GM23338 (cell line): Measurements from ENCODE around the gene ITGA3. TPM values are rescaled to one million over a fixed set of nuclear protein-coding genes. Genes with fewer than 3 reads are reported as not detected.

Experiments
- ATAC-seq: fragments of 200-7000 bp; cut with Tn5 transposase; 3 replicates; pipeline ENCODE4 v1.9.1; 2020
- DNase-seq: peaks from one replicate; pipeline ENCODE4 v3.0.0-alpha.2; 2015; ENCODE audit warnings: low spot score
- H2AFZ ChIP-seq: fragments of 200-600 bp; sonication (generic); 2 replicates; pipeline ENCODE4 v1.8.0; 2016; ENCODE audit warnings: antibody characterized with exemption, mild to moderate bottlenecking, moderate library complexity
- H3F3A ChIP-seq: fragments of 200-600 bp; sonication (generic); replicated peaks from 2 replicates; pipeline ENCODE4 v1.8.0; 2017; ENCODE audit warnings: antibody characterized with exemption, mixed run types, low read depth
- H3K27ac ChIP-seq: fragments of 200-600 bp; sonication (generic); 2 replicates; pipeline ENCODE4 v1.6.1; 2016; ENCODE audit warnings: low read depth
- H3K27me3 ChIP-seq: fragments of 200-600 bp; sonication (generic); 2 replicates; pipeline ENCODE4 v1.8.0; 2016; ENCODE audit warnings: mild to moderate bottlenecking, mixed run types, moderate library complexity; ENCODE audit not compliant: insufficient read depth
- H3K36me3 ChIP-seq: fragments of 200-600 bp; sonication (generic); 2 replicates; pipeline ENCODE4 v1.8.0; 2016; ENCODE audit warnings: mild to moderate bottlenecking; ENCODE audit not compliant: insufficient read depth
- H3K4me1 ChIP-seq: fragments of 200-600 bp; sonication (generic); 2 replicates; pipeline ENCODE4 v1.8.0; 2016; ENCODE audit warnings: mild to moderate bottlenecking, moderate library complexity; ENCODE audit not compliant: insufficient read depth
- H3K4me2 ChIP-seq: fragments of 200-600 bp; sonication (generic); 2 replicates; pipeline ENCODE4 v1.7.1; 2017; ENCODE audit warnings: mixed run types
- H3K4me3 ChIP-seq: fragments of 200-600 bp; sonication (generic); 2 replicates; pipeline ENCODE4 v1.6.1; 2016; ENCODE audit warnings: mixed run types
- H3K79me2 ChIP-seq: fragments of 200-600 bp; sonication (generic); replicated peaks from 2 replicates; pipeline ENCODE4 v1.8.0; 2017; ENCODE audit warnings: mild to moderate bottlenecking; ENCODE audit not compliant: insufficient read depth
- H3K9me2 ChIP-seq: fragments of 200-600 bp; sonication (generic); 2 replicates; pipeline ENCODE4 v1.8.0; 2017; ENCODE audit not compliant: insufficient read depth
- H4K20me1 ChIP-seq: fragments of 200-600 bp; sonication (generic); replicated peaks from 2 replicates; pipeline ENCODE4 v1.8.0; 2017; ENCODE audit warnings: mild to moderate bottlenecking; ENCODE audit not compliant: insufficient read depth
- H3K27ac Mint-ChIP-seq: 2 replicates; pipeline ENCODE4 v1.8.0; 2020; ENCODE audit warnings: inconsistent platforms, mild to moderate bottlenecking, moderate library complexity, mixed read lengths
- H3K27me3 Mint-ChIP-seq: 3 replicates; pipeline ENCODE4 v1.8.0; 2022; ENCODE audit warnings: low read depth, mild to moderate bottlenecking, moderate library complexity, mixed read lengths, inconsistent platforms; ENCODE audit not compliant: insufficient read depth, poor library complexity
- H3K36me3 Mint-ChIP-seq: 3 replicates; pipeline ENCODE4 v1.8.0; 2021; ENCODE audit warnings: low read depth, mild to moderate bottlenecking, inconsistent platforms, moderate library complexity, mixed read lengths
- H3K4me1 Mint-ChIP-seq: 3 replicates; pipeline ENCODE4 v1.8.0; 2020; ENCODE audit warnings: mild to moderate bottlenecking, inconsistent platforms, mixed read lengths
- H3K4me3 Mint-ChIP-seq: 3 replicates; pipeline ENCODE4 v1.8.0; 2021; ENCODE audit warnings: moderate library complexity, mild to moderate bottlenecking, inconsistent platforms, mixed read lengths
- H3K9me3 Mint-ChIP-seq: 3 replicates; pipeline ENCODE4 v1.8.0; 2020; ENCODE audit warnings: moderate library complexity, mild to moderate bottlenecking, inconsistent platforms, mixed read lengths
- CREB1 ChIP-seq: fragments of 250-450 bp; sonication (Bioruptor Pico); IDR thresholded peaks from 2 replicates; pipeline ENCODE4 v1.5.0; 2020; ENCODE audit warnings: low read depth, mild to moderate bottlenecking, moderate library complexity
- CTCF ChIP-seq, 2 experiments: fragments of 200-600 bp in 1 of 2; sonication (generic) in 1 of 2; conservative IDR thresholded peaks; 2 replicates each; pipeline versions ENCODE4 v1.5.1 to v1.6.1; 2016 to 2017; ENCODE audit warnings: antibody characterized with exemption in 2 of 2, low read depth in 2 of 2, mild to moderate bottlenecking in 2 of 2, moderate library complexity in 1 of 2
- ETS1 ChIP-seq: IDR thresholded peaks from 2 replicates; pipeline ENCODE4 v1.6.1; 2016; ENCODE audit warnings: antibody characterized with exemption
- EZH2 ChIP-seq: fragments of 200-600 bp; sonication (generic); IDR thresholded peaks from one replicate; pipeline ENCODE4 v1.8.0; 2017; ENCODE audit warnings: antibody characterized with exemption, mild to moderate bottlenecking, low read depth; ENCODE audit not compliant: unreplicated experiment
- EZH2phosphoT487 ChIP-seq: fragments of 200-600 bp; sonication (generic); IDR thresholded peaks from one replicate; pipeline ENCODE4 v1.8.1; 2018; ENCODE audit warnings: antibody characterized with exemption; ENCODE audit not compliant: unreplicated experiment
- JUNB ChIP-seq: IDR thresholded peaks from one replicate; pipeline ENCODE4 v1.6.1; 2016; ENCODE audit warnings: antibody characterized with exemption; ENCODE audit not compliant: unreplicated experiment
- NANOG ChIP-seq: IDR thresholded peaks from 2 replicates; pipeline ENCODE4 v1.6.1; 2016; ENCODE audit warnings: antibody characterized with exemption, borderline replicate concordance
- POLR2AphosphoS5 ChIP-seq: IDR thresholded peaks from 2 replicates; pipeline ENCODE4 v1.6.1; 2016; ENCODE audit warnings: antibody characterized with exemption, low read depth
- REST ChIP-seq: IDR thresholded peaks from one replicate; pipeline ENCODE4 v1.6.1; 2018; ENCODE audit warnings: antibody characterized with exemption; ENCODE audit not compliant: unreplicated experiment
- STAT1 ChIP-seq: IDR thresholded peaks from one replicate; pipeline ENCODE4 v1.6.1; 2016; ENCODE audit warnings: antibody characterized with exemption; ENCODE audit not compliant: unreplicated experiment
- ZNF114 ChIP-seq: fragments of 250-450 bp; sonication (Bioruptor Pico); IDR thresholded peaks from 2 replicates; pipeline ENCODE4 v1.5.0; 2020; ENCODE audit warnings: mild to moderate bottlenecking, moderate library complexity
- ZNF331 ChIP-seq: fragments of 250-450 bp; sonication (Bioruptor Pico); IDR thresholded peaks from 2 replicates; pipeline ENCODE4 v1.5.0; 2020; ENCODE audit warnings: low read depth, mild to moderate bottlenecking, moderate library complexity
- ZNF462 ChIP-seq: fragments of 250-450 bp; sonication (Bioruptor Pico); IDR thresholded peaks from 2 replicates; pipeline ENCODE4 v1.5.0; 2020; ENCODE audit warnings: mild to moderate bottlenecking, moderate library complexity
- polyA plus RNA-seq: library from polyadenylated mRNA; unstranded; fragments of >200 nt; fragmentation: Nextera tagmentation; extraction: Ambion mirVana; gene quantifications from 2 replicates; pipeline ENCODE4 v1.2.1, GENCODE V29; 2016
- total RNA-seq: library from RNA; depleted of rRNA; stranded (reverse); fragments of >200 nt; shearing (Covaris generic); gene quantifications from 2 replicates; pipeline ENCODE4 v1.2.3, GENCODE V29; 2014

Gene ITGA3
- total and polyA plus RNA-seq, 2 experiments from 2014 or later = 9.6 to 28.3 TPM

GRCh38 chr17:50076591-50077235 is 20.8 kb downstream of the ITGA3 start:
- Histone ChIP-seq H3K4me1 (no peaks in the 10 kb centered on the region; the same call in 1 of the 2 replicates), H3K4me3 (peak overlapping the region; percentile 32; the same call in 1 of the 2 replicates), H2AFZ (no peak overlapping the region), H3K79me2 (no peaks in the 10 kb centered on the region), H4K20me1 (no peaks in the 10 kb centered on the region; the same call in 1 of the 2 replicates), H3K36me3 (no peaks in the 10 kb centered on the region), H3K4me2 (peak overlapping the region; percentile 5; the same call in 1 of the 2 replicates), H3F3A (no peaks in the 10 kb centered on the region), H3K9me2 (no peaks in the 10 kb centered on the region), H3K27me3 (no peaks in the 10 kb centered on the region), H3K27ac (0 out of 2 replicates have a peak overlapping the region, but pooled peaks have one; percentile 14)
- H3K9me3 Mint-ChIP-seq = no peaks in the 10 kb centered on the region; the same call in 2 of the 3 replicates
- H3K4me3 Mint-ChIP-seq = no peak overlapping the region
- ATAC-seq (peak; percentile 87), DNase-seq (peak; percentile 90)
- H3K36me3 Mint-ChIP-seq = peaks cover 26% of the 10 kb centered on the region
- TF ChIP-seq ETS1 = no peak
- TF ChIP-seq REST = no peak
- no peak for TF ChIP-seq CTCF (conservative IDR thresholded peaks at IDR 0.05; ENCODE audit: low read depth in 2 of 2)
- TF ChIP-seq CREB1 (CRISPR knock-in tag) = no peak
- no peak for TF ChIP-seq POLR2AphosphoS5
- no peak for TF ChIP-seq EZH2phosphoT487
- no peak for TF ChIP-seq NANOG
- TF ChIP-seq ZNF462 (CRISPR knock-in tag) = no peak
- no peak for TF ChIP-seq STAT1
- TF ChIP-seq EZH2 = no peak
- no peak for TF ChIP-seq ZNF331 (CRISPR knock-in tag)
- no peak for TF ChIP-seq JUNB
- no peak for TF ChIP-seq ZNF114 (CRISPR knock-in tag)
- H3K27ac Mint-ChIP-seq = no peak overlapping the region
- peaks cover 11% of the 10 kb centered on the region; the same call in 2 of the 3 replicates for H3K4me1 Mint-ChIP-seq
- H3K27me3 Mint-ChIP-seq = no peaks in the 10 kb centered on the region
